Measurements from ENCODE around the gene PPP1R10. TPM values are rescaled to one million over a fixed set of nuclear protein-coding genes. Genes with fewer than 3 reads are reported as not detected.

The PPP1R10 gene
- total RNA-seq, 1 experiment from 2014 or later: 123 TPM

- Histone ChIP-seq H3K23me2 (ENCODE audit: insufficient read length, low read depth, low read length, poor library complexity, severe bottlenecking) (peaks cover 14% of the 10 kb centered on the region), H3K23ac (ENCODE audit: insufficient read length, low read depth, low read length) (no peak within 1 kb of the TSS), H3K27me3 (ENCODE audit: insufficient read depth, low read length) (no peaks in the 10 kb centered on the region), H2BK120ac (ENCODE audit: low read depth, low read length, poor library complexity, severe bottlenecking) (no peak within 1 kb of the TSS), H3K4me1 (ENCODE audit: insufficient read depth, low read length) (no peaks in the 10 kb centered on the region), H2AFZ (ENCODE audit: low read length) (no peak within 1 kb of the TSS), H3K9ac (ENCODE audit: extremely low read depth, insufficient read length, low read length) (peak within 1 kb of the TSS; percentile 81), H4K5ac (ENCODE audit: insufficient read length, low read depth, low read length) (peak within 1 kb of the TSS; percentile 50), H3T11ph (ENCODE audit: low read length) (peak within 1 kb of the TSS; percentile 22), H3K56ac (ENCODE audit: insufficient read length, low read depth, low read length) (no peak within 1 kb of the TSS), H2BK12ac (ENCODE audit: insufficient read length, low read depth, low read length) (no peak within 1 kb of the TSS), H4K91ac (ENCODE audit: insufficient read length, low read depth, low read length) (no peak within 1 kb of the TSS), H3K79me1 (ENCODE audit: insufficient read depth, low read depth, low read length, poor library complexity, severe bottlenecking) (peaks cover 2% of the 10 kb centered on the region), H3K4ac (ENCODE audit: low read depth, low read length) (no peak within 1 kb of the TSS; the same call in 1 of the 2 replicates), H3K4me2 (ENCODE audit: insufficient read depth, insufficient read length, low read length) (peak within 1 kb of the TSS; percentile 82), H4K8ac (replicated peaks; ENCODE audit: insufficient read length, low read depth, low read length) (peak within 1 kb of the TSS; percentile 32), H2BK5ac (ENCODE audit: insufficient read length, low read length) (peak within 1 kb of the TSS; percentile 15), H3K79me2 (ENCODE audit: insufficient read depth, low read length) (peaks cover 5% of the 10 kb centered on the region; the same call in 1 of the 2 replicates), H3K9me3 (ENCODE audit: control insufficient read depth, low read depth, low read length) (no peaks in the 10 kb centered on the region), H3K14ac (ENCODE audit: insufficient read depth, low read length) (peak within 1 kb of the TSS; percentile 92), H2BK20ac (ENCODE audit: low read depth, low read length, poor library complexity, severe bottlenecking) (no peak within 1 kb of the TSS), H2BK15ac (ENCODE audit: low read depth, low read length) (no peak within 1 kb of the TSS), H3K18ac (ENCODE audit: insufficient read length, low read depth, low read length) (peak within 1 kb of the TSS; percentile 98), H2AK5ac (ENCODE audit: insufficient read length, low read length) (no peak within 1 kb of the TSS), H3K27ac (ENCODE audit: insufficient read length, low read depth, low read length) (peak within 1 kb of the TSS; percentile 56), H4K20me1 (ENCODE audit: control insufficient read depth, insufficient read depth, insufficient read length) (no peaks in the 10 kb centered on the region)
- Mint-ChIP-seq H3K9me3 (no peaks in the 10 kb centered on the region; a peak in 1 of 5 replicates), H3K4me3 (peak within 1 kb of the TSS; percentile 94 to 95), H3K27me3 (ENCODE audit: low read depth) (no peaks in the 10 kb centered on the region), H3K36me3 (ENCODE audit: insufficient read depth in 1 of 3, low read depth in 3 of 3) (peaks cover 26 to 68% (median 57%) of the 10 kb centered on the region in 3 experiments), H3K27ac (peak within 1 kb of the TSS; percentile 100), H3K4me1 (peaks cover 12 to 17% of the 10 kb centered on the region in 2 experiments)
- TF ChIP-seq CTCF (conservative IDR thresholded peaks at IDR 0.05): no peak
- DNase-seq: peak; percentile 97
- no CpG with 5 or more reads among the region's 71 CpGs for WGBS (ENCODE audit: extremely low coverage, insufficient read length, low lambda C conversion rate)
Observed at GRCh38 chr6:30556066-30556905, 60.8 kb downstream of the PPP1R10 start, which contains the start of gene GNL1. Gene GNL1 (minus strand): TSS chr6:30556489. CDS start chr6:30556203, 286 bp downstream.

Measured in H9 (cell line).